Measurements from ENCODE around the gene NADSYN1. TPM values are rescaled to one million over a fixed set of nuclear protein-coding genes. Genes with fewer than 3 reads are reported as not detected.

Gene NADSYN1
- total and polyA plus RNA-seq, 2 donors from 2014 or later, result 34.9 to 72.9 TPM

DNA sequence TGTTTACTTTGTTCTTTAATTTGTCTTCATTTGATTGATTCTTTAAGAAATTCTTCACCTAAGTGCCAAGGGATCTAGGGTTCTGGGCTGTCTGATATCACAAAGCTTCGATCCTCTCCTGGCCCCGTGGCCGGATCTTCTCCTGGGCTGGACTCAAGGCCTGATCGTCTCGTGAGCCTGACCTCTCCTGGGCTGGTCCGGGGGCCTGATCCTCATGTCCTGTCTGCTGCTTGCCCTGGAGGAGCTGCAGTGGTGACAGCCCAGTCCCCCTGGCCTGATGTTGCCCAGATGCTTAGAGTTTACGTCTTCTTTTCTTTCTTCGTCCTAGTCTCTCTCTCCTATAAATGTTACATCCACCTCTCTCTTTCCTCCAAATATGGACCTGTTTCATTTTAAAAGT is 3.3 kb downstream of the NADSYN1 start:
- Histone ChIP-seq H3K4me3 (ENCODE audit: low read length in 3 of 3) (no peak overlapping the region), H3K9me3 (ENCODE audit: control insufficient read depth in 2 of 3, insufficient read depth in 1 of 3, low read length in 3 of 3) (no peaks in the 10 kb centered on the region), H3K27me3 (ENCODE audit: control insufficient read depth, insufficient read depth, low read length) (no peaks in the 10 kb centered on the region), H3K9ac (ENCODE audit: low read length in 3 of 3) (no peak overlapping the region), H3K4me1 (ENCODE audit: control insufficient read depth in 2 of 3, insufficient read depth in 2 of 3, low read depth in 1 of 3, low read length in 3 of 3) (peaks cover 0 to 11% (median 7%) of the 10 kb centered on the region in 3 donors), H3K36me3 (ENCODE audit: control insufficient read depth in 2 of 3, insufficient read depth in 3 of 3, low read length in 3 of 3) (peaks cover 5 to 38% (median 30%) of the 10 kb centered on the region in 3 donors), H3K27ac (ENCODE audit: low read depth in 2 of 2, low read length in 2 of 2) (no peak overlapping the region)
- DNase-seq (peak in 1 of 5 donors; percentile 50), FAIRE-seq (no peak)
- intact Hi-C loops (cut with DNase I), result no loop called here
- TF ChIP-seq, protein P1, sequence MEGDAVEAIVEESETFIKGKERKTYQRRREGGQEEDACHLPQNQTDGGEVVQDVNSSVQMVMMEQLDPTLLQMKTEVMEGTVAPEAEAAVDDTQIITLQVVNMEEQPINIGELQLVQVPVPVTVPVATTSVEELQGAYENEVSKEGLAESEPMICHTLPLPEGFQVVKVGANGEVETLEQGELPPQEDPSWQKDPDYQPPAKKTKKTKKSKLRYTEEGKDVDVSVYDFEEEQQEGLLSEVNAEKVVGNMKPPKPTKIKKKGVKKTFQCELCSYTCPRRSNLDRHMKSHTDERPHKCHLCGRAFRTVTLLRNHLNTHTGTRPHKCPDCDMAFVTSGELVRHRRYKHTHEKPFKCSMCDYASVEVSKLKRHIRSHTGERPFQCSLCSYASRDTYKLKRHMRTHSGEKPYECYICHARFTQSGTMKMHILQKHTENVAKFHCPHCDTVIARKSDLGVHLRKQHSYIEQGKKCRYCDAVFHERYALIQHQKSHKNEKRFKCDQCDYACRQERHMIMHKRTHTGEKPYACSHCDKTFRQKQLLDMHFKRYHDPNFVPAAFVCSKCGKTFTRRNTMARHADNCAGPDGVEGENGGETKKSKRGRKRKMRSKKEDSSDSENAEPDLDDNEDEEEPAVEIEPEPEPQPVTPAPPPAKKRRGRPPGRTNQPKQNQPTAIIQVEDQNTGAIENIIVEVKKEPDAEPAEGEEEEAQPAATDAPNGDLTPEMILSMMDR (IDR thresholded peaks at IDR 0.05; ENCODE audit: borderline replicate concordance, extremely low read depth, insufficient read depth), result no peak

DNA sequence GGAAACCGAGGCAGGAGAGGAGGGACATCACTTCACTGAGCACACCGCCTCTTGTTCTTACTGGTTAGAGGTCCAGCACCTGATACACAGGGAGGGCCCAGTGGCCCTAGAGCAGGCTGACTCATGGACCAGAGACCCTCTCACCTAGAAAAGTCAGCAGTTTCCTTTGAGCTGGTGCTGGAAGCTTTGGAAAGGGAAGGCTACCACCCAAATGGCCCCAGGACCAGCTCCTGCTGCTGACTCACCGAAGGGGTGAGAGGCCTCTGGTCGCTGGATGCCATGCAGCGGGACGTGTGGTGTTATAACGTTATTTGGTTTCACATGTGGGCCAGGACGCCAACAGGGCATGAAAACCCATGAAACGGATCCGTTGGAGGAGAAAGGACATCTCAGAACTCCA is 3.8 kb downstream of the NADSYN1 start:
- Histone ChIP-seq H3K9ac (ENCODE audit: low read length in 3 of 3) (no peak overlapping the region), H3K4me3 (ENCODE audit: low read length in 3 of 3) (no peak overlapping the region), H3K36me3 (ENCODE audit: control insufficient read depth in 2 of 3, insufficient read depth in 3 of 3, low read length in 3 of 3) (peaks cover 5 to 38% (median 30%) of the 10 kb centered on the region in 3 donors), H3K27me3 (ENCODE audit: control insufficient read depth, insufficient read depth, low read length) (no peaks in the 10 kb centered on the region), H3K4me1 (ENCODE audit: control insufficient read depth in 2 of 3, insufficient read depth in 2 of 3, low read depth in 1 of 3, low read length in 3 of 3) (peaks cover 0 to 9% (median 3%) of the 10 kb centered on the region in 3 donors), H3K27ac (ENCODE audit: low read depth in 2 of 2, low read length in 2 of 2) (no peak overlapping the region), H3K9me3 (ENCODE audit: control insufficient read depth in 2 of 3, insufficient read depth in 1 of 3, low read length in 3 of 3) (no peaks in the 10 kb centered on the region)
- FAIRE-seq (no peak), DNase-seq (peak in 1 of 5 donors; percentile 26)
- intact Hi-C loops (cut with DNase I), result no loop called here
- TF ChIP-seq, protein P1 (IDR thresholded peaks at IDR 0.05; ENCODE audit: borderline replicate concordance, extremely low read depth, insufficient read depth), result no peak

DNA sequence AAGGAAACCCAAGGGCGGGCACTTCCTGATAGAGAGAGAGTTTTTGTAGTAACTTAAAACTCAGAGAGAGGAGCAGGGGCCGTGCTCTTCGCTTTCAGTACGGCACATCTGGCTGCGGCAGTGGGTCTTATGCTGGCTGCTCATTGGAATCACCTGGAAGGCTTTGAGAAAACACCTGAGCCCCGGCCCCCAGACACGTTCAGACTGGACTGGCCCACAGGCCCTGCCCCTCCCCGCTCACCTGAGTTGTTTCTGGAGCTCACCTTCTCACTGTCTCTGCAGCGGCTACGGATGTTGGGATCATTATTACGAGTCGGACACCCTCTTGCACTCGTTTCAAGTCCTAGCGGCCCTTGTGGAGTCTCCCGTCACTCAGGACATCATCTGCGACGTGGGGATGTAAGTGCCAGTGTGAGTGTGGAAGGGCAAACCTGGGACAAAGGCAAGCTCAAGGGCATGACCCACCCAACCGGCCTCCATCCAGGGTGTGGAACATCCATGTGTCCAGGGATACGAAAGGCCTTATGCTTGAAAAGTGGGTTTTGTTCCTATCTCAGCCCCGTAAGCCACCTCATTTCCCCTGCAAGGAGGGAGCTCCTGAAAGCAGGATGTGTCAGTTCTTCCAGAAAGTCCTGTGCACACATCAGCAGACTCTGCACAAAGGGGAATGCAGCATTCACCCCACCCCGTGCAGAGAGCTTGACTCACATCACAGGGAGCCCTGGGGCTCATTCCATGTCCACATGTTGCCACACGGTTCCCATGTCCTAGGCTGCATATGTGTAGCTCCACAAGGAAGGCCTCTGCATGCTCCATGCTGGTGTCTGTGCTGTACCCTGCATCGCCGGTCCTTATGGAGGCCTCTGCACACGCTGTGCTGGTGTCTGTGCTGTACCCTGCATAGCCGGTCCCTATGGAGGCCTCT is 5.4 kb downstream of the NADSYN1 start:
- DNase-seq (peak in 1 of 5 donors; percentile 53), FAIRE-seq (no peak)
- H3K4me1 ChIP-seq (ENCODE audit: control insufficient read depth in 2 of 3, insufficient read depth in 2 of 3, low read depth in 1 of 3, low read length in 3 of 3), result peaks cover 0 to 9% (median 0%) of the 10 kb centered on the region in 3 donors
- H3K27ac ChIP-seq (ENCODE audit: low read depth in 2 of 2, low read length in 2 of 2), result no peak overlapping the region
- TF ChIP-seq, protein P1 (IDR thresholded peaks at IDR 0.05; ENCODE audit: borderline replicate concordance, extremely low read depth, insufficient read depth), result no peak
- H3K36me3 ChIP-seq (ENCODE audit: control insufficient read depth in 2 of 3, insufficient read depth in 3 of 3, low read length in 3 of 3), result peaks cover 5 to 38% (median 30%) of the 10 kb centered on the region in 3 donors
- no peak overlapping the region for H3K9ac ChIP-seq (ENCODE audit: low read length in 3 of 3)
- no peaks in the 10 kb centered on the region for H3K27me3 ChIP-seq (ENCODE audit: control insufficient read depth, insufficient read depth, low read length)
- H3K9me3 ChIP-seq (ENCODE audit: control insufficient read depth in 2 of 3, insufficient read depth in 1 of 3, low read length in 3 of 3), result no peaks in the 10 kb centered on the region
- intact Hi-C loops (cut with DNase I), result no loop called here
- H3K4me3 ChIP-seq (ENCODE audit: low read length in 3 of 3), result no peak overlapping the region
